GM13976 (cell line): ENCODE results near the gene CREB3.

Experiments used
- DNase-seq: peaks from one replicate; pipeline ENCODE4 v3.0.0; 2012; ENCODE audit warnings: low spot score
- CTCF ChIP-seq: IDR thresholded peaks from 2 replicates; pipeline ENCODE4 v1.5.1; 2012; ENCODE audit warnings: borderline replicate concordance, mild to moderate bottlenecking; ENCODE audit not compliant: insufficient read depth; ENCODE audit errors: extremely low read depth, missing control alignments, control extremely low read depth
- in situ Hi-C: fragments of 300-500 bp; cut with MboI; formaldehyde crosslinking; loops from one replicate; pipeline ENCODE4 v1.12.0; 2022; ENCODE audit warnings: low sequenced_read_pairs, mixed read lengths, inconsistent platforms; ENCODE audit not compliant: unreplicated experiment

The CREB3 gene

DNA sequence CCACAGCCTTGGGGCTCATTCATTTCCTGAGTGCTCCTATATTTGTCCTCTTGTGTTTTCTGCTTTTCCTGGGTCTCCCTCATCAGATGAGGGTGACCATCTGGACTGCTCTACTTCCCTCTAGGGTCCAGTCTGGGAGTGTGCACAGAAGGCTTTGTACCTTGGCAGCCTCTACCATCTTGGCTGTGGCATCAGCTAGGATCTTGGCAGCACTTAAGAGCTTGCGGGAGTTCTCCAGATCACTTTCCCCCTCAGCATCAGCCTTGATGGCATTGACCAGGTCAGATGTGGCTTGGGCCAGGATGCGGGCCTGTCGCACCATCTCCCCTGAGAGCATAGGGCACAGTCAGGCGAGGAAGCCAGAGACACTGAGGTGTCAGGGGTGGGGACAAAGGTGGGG is 16.2 kb upstream of the CREB3 start:
- no peak for DNase-seq
- TF ChIP-seq CTCF, result no peak
- in situ Hi-C loops, result no loop called here

DNA sequence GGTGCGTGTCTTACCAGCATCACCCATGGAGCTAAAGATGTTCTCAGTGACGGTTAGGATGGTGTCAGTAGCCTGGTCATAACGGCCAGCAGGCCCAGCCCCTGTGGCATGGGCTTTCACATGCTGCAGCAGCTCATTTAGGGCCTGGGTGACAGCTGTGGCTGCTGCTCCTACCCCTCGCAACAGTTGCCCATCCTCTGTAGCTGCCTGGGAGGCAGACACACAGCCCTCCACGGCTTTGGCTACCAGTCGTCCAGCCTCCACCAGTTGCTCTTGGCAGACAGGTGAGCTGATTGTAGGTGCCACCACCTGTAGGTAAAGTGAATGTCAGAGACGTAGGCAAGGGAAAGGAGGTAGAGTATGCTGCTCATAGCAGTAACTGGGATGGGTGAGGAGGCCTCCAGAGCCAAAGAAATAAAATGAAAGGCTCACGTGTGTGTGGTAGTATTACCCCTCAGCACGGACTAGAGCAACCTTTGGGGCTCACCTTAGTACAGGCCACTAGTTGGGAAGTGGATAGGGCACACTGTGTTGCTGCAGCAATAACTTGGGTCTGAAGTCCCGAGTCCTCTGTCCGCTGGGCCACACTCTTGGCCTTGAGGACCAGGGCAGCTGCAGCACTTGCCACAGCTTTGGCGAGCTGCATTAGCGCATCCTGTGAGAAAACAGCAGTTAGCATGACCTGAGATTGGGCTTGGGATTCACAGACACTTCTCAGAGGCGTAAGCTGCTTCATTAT is 15.2 kb upstream of the CREB3 start:
- TF ChIP-seq CTCF, result no peak
- DNase-seq, result no peak
- in situ Hi-C loops, result no loop called here

DNA sequence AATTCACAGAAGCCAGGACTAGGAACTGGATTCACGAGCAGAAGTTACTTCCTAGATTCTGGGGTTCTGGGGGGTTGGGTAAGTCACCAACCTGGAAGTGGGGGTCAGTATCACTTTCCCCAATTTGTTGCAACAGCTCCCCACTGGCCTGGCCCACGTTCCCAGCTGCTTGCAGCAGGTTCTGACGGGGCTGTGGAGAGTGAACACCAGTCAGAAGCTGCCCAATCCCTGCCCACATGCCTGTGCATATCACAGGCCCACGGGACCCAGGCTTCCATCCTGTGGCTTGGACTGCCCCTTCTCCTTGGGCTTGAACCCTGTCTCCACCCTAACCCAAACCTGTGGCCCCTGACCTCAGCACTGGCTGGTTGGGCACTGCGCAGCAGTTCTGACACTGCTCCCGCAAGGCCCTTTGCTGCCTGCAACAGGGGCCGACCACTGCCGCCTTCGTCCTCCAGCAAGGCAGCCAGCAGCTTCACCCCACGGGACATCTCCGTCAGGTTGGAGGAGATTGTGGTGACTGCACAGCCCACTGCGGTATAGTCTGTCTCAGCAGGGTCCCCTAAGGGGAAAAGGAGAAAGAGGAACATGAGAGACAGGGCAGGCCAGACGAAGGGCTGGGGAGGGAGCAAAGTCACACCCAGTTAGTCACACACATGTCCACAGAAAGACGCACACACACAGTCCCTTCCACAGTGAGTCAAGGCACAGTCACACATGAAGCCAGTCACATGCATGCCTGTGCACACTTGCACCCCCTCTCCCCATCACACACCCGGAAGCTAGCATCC is 13.6 kb upstream of the CREB3 start:
- in situ Hi-C loops, result no loop called here
- TF ChIP-seq CTCF, result no peak
- no peak for DNase-seq

DNA sequence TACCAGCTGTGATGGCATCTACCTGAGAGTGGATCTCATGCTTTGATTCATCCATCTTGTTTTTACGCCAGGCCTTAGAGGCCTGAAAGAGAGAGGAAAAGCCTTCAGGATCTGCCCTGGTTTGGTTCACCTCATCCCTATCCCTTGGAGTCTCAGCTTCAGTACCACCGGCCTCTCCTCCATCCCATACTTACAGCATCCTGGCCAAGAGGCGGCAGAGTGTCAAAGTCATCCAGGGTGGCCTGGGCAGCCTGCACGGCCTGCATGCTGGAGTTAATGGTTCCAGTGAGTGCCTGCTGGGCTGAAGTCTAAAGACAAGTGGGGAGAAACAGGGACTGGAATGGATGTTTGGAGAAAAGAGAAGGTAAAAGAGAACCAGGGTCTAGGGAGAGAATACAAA is 12.9 kb upstream of the CREB3 start:
- no peak for DNase-seq
- in situ Hi-C loops, result no loop called here
- no peak for TF ChIP-seq CTCF

- TF ChIP-seq CTCF, result no peak
- in situ Hi-C loops, result no loop called here
- no peak for DNase-seq
These were observed 9.0 kb upstream of the CREB3 start for GRCh38 chr9:35723426-35723825.

- in situ Hi-C loops, result no loop called here
- DNase-seq, result no peak
- no peak for TF ChIP-seq CTCF
These were observed 8.6 kb upstream of the CREB3 start for GRCh38 chr9:35723908-35724307.
